ENCODE data around the gene FN3K.

FN3K gene

DNA sequence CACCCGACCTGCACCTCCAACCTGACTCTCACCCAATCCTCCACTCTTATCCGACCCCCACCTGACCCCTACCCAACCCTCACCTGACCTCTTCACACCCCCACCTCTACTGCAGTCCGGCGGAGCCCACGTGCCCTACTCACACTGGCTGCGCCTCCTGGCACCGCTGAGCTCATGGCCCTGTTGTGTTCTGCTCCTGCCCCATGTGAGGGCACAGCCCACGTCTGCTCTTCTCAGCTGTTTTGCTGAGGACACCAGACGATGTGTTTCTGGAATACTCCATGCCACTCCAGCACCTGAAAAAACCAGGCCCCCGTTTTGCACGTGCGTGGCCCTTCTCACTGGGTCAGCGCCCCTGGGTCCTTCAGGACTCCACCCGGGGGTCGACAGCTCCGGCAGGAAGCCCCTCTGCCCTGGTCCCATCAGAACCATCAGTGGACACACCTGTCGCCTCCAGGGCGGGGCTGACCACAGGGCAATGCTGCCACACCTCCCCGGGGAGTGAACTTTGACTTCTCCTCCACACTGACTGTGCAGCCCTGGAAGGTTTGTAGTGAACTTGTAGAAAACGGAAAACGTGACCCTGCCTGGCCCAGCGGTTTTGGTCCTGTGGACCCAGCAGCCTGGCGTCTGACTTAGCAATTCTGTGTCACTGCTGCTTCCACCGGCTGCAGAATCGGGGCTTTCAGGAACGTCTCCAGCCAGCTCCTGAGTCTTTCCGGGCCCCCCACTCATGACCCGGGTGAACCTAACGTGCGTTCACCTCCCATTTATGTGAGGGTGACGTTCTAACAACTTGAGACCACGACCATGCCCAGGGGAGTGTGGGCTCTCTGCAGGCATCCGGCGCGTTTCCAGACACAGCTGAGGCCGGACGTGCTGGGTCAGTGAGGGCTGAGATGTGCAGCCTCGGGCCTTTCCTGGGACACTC lies 31.2 kb upstream of the FN3K start:
- DNase-seq, result no peak

DNA sequence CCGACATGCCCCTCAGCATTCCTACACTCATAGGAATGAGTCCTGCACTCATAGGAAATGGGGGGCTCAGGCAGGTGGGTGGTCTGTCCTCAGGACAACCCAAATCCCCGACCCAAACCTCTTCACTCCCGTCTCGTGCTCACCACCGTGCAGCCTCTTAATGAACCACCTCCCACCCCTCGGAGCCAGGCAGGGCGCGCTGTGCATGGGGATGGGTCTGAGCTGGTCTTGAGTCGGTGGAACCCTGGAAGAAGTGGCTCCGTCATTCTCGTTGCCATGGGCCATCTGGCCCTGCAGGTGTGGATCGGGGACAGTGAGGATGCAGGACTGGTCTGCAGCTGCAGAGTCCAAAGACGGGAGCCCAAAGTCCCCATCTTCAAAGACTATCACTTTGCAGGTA lies 30.5 kb upstream of the FN3K start:
- no peak for DNase-seq

DNA sequence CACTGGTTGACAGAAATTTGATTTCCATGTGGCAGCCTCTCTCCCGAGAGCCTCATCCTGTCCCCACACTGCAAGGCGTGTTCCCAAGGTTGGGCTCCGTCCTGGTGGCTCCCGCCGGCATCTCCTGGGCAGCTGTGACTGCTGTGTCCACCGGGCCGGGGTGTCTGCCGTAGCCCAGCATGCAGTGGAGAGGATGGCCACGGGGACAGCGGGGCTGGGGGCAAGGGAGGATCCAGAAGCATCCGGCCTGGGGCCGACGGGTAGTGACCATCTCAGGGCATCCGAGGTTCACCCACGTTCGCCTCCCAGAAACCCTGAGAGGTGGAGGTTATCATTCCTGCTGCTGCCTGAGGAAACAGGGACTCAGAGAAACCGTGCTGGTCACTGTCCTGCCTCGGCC lies 29.7 kb upstream of the FN3K start:
- no peak for DNase-seq

DNA sequence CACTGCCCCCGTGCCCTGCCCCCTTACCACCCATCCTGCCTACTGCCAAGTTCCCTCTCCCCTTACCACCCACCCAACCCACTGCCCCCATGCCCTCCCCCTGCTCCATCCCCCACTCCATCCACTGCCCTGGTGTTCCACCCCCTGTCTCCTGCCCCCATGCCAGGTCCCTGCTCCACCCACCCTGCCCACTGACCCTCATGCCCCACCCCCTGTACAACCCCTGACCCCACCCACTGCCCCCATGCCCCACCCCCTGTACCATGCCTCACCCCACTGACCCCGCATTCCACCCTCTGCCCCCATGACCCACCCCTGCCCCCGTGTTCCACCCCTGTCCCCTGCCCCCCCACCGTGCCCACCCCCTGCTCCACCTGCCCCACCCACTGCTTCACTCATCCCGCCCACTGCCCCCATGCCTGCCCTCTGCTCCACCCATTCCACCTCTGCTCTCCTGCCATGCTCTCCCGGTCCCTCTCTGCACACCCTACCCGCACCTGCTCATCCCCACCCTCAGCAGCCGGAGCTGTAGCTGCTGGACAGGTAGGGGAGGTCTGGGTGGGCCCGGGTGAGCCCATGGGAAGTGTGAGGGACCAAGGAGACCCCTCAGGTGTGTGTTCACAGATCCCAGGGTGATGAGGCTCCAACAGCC lies 26.3 kb upstream of the FN3K start:
- DNase-seq, result no peak

DNA sequence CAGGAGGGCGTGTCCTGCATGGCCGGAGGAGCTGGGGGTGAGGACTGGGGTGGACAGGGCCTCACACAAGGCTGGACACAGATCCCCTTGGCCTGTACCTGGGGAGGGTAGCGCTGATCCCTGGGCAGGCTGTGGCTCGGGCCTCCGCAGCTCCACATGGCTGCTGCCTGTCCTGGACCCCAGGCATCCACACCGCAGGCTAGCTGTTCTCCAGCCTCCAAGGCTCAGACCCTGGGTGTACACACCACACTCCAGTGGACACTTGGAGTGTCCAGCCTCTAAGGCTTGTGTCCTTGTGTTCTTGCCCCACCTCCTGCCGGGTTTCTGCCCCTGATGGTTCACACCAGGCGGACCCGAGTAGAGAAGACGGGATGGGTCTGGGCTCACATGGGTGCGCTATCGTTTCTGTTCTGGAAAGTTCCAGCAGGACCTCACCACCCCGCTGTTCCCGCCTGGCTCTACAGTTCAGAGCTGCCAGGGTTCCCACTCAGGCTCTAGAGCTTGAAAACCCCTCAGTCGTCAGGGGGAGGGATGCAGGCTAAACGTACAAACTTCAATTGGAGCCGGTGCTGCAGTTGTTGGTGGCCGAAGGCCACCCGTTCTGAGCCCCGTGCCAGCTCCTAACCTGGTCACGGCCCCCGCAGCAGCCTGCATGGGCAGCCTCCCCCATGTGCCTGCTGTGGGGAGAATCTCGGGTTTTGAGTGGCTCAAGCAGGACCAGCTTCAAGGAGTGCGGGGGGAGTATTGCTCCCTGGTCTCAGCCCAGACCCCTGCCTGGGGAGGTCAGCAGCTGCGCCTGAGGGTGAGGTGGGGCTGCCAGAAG lies 25.5 kb upstream of the FN3K start:
- no peak for DNase-seq

DNA sequence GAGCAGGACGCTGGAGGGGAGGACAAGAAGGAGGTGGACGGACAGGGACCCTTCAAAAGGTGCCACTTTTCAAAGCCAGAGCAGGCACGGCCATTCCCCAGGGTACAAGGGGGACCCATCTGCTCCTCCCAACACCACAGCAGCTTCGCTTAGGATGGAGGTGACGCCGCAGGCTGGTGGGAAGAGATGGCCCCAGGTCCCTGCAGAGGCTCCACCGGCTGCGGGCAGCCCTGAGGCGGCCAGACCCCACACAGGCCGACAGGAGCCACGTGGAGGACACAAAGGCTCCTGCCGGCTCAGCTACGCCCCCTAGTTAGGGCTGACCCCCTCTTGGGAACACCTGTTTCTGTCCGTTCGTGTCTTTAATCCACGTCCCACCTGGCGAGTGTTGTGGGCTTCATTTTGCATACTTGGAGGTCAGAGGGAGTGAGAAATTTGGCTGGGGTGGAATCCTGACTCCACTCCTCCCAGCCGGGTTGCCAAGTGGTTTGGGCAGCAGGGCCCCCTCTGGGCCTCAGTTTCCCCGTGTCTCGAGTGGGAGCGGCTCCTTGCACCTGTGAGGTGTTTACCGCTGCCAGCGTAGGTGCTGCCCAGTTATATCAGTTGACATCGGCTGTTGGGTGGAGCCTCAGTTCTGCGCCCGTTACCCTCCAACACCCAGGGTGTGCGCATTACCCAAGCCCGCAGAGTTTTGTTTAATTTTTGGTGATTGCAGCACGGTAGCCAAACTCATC lies 24.7 kb upstream of the FN3K start:
- no peak for DNase-seq

DNA sequence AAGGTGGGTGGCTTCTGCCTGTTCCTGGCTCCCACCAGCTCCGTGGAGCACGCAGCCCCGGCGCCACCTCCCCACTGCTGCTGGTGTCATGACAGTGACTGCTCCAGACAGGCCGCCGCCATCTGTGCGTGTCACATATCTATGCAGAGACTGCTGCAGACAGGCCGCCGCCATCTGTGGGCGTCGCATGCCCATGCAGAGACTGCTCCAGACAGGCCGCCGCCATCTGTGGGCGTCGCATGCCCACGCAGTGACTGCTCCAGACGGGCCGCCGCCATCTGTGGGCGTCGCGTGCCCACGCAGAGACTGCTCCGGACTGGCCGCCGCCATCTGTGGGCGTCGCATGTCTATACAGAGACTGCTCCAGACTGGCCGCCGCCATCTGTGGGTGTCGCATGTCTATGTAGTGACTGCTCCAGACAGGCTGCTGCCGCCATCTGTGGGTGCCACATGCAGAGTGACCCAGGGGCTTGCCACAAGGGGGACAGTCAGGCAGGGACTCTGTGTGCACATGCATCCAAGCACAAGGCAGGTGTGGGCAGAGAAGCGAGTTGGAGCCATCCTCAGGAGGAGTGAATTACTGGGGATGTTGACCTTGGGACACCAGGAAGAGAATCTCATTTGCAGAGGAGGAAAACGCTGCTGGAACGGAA lies 22.2 kb upstream of the FN3K start:
- no peak for DNase-seq

DNA sequence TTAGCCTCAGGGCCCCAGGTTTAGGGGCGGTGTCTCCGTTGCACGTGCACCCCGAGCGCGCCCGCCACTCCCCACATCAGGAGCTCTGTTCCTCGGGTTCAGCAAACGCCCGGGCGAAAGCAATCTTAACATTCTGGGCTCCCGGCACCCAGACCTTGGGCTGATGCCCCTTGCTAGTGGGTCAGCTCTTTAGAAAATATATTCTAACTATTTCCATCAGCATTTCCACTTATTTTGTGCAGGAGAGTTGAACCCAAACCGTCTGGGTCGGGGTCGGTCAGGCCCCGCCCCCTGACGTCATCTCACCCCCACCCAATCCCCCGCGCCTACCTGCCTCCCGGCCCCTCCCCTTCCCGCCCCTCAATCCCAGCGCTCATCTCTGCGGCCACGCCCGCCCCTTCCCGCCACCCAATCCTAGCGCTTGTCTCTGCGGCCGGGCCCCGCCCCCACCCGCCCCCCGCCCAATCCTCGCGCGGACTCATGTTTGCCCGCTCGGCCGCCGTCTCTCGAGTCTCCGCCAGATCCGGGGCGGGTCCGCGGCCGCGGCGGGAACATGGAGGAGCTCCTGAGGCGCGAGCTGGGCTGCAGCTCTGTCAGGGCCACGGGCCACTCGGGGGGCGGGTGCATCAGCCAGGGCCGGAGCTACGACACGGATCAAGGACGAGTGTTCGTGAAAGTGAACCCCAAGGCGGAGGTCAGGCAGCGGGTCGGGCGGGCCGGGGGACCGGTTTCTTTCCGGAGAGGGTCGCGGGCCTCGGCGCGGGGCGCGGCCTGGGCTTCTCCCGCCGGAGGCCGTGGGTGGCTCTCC lies 19.0 kb upstream of the FN3K start, which contains the start of gene FN3KRP:
FN3KRP (plus strand) TSS at position 504 of the 808 bp plus-strand sequence; CDS start at position 554, 50 bp downstream.
- DNase-seq, result peak; percentile 95 to 98 (median 96)

DNA sequence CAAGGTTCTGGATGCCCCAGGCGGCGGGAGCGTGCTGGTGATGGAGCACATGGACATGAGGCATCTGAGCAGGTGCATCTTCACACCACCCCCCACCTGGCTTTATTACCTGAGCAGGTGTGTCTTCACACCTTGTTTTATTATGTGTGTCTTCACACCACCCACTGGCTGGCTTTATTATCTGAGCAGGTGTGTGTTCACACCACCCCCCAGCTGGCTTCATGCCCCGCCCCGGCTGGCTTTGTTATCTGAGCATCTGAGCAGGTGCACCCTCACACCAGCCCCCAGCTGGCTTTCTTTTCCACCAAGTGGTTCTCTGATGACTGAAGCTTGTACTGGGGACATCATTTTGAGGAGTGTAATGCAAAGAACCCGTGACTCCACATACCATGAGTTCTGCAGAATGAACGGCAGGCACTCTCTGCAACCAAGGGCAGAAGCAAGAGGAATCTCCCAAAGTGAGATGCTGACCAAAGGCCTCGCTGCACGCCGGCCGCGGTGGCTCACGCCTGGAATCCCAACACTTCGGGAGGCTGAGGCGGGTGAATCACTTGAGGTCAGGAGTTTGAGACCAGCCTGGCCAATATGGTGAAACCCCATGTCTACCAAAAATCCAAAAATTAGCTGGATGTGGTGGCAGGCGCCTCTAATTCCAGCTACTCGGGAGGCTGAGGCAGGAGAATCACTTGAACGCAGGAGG lies 16.3 kb upstream of the FN3K start:
- DNase-seq, result no peak

DNA sequence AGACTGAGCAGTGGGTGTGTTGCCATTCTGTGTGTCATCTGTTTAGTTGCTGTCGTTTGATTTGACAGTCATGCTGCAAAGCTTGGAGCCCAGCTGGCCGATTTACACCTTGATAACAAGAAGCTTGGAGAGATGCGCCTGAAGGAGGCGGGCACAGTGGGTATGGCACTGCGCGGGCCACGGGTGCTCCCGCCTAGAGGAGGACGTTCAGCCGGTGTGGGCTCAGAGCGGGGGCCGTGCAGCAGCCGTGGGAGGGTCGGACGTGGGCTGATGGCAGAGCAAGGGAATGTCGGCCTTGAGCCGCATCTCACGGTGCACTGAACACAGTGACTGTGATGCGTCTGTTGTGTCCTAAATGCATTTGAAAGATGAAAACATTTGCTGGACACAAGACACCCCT lies 15.2 kb upstream of the FN3K start:
- DNase-seq, result no peak

DNA sequence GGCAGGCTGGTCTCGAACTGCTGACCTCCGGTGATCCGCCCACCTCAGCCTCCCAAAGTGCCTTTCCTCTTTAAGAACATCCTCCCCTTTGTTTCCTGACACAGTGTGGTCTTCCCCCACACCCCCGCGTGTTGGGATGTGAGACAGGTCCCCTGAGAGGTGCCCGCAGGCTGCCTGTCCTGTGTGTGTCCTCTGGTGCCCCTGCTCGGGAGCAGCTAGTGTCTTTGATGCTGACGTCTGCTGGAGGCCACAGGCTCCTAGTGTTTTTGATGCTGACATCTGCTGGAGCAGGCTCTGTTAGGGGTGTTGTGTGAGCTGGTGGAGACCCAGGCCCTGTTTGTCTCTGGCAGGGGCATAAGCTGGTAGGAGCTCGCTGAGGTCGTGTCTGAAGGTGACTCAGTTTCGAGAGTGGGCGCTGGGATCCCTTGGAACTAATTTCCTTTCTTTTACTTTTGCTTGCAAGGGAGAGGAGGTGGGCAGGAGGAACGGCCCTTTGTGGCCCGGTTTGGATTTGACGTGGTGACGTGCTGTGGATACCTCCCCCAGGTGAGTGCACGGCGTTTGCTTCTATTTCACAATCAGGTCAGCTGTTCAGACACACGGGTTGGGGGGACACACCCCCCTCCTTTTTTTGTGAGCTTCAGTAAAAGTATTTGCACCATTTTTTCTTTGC lies 12.9 kb upstream of the FN3K start:
- no peak for DNase-seq

DNA sequence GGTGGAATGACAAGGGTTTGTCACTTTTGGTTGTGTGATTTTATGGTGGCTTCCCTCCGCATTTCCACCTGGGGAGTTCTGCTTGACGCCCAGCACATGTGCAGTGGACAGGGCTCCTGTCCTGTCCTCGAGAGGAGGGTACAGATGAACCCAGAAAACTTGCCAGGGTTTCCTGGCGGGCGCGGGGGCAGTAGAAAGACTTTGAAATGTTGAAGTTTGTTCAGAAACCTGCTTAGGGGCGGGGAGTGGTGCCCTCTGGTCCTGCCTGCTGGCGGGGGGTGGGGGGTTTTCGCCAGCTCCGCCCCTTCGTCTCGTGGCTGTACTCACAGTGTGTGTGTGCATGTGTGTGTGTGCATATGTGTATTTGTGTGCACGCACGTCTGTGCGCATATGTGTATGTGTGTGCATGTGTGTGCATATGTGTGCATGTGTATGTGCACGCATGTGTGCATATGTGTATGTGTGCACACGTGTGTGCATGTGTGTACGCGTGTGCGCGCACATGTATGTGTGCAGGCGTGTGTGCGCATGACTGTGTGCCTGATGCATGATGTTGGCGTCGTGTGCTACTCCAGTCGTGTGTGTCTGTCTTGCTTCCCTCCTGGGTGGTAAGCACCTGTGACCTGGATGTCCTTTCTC lies 12.1 kb upstream of the FN3K start:
- no peak for DNase-seq

DNA sequence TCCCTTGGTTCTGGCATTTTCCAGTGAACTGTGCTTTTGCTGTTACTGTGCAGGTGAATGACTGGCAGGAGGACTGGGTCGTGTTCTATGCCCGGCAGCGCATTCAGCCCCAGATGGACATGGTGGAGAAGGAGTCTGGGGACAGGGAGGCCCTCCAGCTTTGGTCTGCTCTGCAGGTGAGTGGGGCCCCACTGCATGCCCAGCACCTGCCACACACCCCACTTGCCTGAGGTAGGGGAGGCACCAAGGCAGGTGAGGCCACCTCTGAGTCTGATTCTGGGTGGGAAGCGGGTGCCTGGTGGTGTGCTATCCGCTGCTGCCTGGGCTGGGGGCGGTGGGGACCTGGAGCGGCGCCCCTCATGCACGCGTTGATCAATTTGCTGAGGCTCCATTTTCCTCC lies 9.0 kb upstream of the FN3K start:
- no peak for DNase-seq

DNA sequence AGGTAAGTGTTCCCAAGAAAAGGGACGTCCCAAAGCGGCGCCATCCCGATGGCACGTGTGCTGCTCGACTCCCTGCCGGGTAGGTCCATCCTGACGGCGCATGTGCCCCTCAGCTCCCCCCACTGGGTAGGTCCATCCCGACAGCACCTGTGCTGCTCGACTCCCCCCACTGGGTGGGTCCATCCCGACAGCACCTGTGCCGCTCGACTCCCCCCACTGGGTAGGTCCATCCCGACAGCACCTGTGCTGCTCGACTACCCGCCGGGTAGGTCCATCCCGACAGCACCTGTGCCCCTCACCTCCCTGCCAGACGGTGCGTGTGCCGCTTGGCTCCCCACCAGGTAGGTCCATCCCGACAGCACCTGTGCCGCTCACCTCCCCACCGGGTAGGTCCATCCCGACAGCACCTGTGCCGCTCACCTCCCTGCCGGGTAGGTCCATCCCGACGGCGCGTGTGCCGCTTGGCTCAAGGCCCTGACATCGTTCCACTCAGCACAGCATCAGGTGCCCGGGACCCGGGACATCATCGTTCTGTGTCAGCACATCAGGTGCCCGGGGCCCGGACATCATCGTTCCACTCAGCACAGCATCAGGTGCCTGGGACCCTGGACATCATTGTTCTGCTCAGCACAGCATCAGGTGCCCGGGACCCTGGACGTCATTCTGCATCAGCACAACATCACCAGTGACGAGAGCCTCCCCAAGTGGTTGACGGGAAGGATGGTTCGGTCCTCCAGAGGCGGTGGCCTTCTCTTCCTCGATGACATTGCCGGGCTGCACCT lies 5.7 kb upstream of the FN3K start:
- no peak for DNase-seq

DNA sequence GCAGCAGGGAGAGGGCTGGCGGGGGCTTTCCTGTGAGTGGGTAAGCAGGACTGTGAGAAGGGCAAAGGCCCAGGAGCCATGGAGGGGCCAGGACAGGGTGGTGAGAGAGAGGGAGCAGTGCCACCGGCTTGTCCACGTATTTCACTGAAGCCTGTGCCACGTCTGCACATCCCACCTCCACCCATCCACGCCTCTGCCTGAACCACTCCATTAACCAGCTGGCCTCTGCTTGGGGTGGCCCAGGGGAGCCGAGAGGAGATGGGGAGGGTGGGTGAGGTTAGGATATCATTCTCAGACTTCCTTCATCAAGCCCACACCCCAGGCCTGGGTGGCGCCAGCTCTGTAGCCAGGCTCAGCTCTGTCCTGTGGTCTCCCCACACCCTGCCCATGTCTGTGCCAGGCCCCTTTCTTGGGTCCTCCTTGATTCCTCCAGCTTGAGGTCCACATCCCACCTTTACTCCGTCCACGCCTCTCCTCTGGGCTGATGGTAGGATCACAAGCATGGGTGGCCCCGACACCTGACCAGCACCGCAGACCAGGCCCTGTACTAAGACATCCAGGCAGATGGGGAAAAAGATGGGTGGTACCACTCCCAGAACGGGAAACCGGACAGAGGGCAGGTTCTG lies 3.2 kb upstream of the FN3K start:
- no peak for DNase-seq

DNA sequence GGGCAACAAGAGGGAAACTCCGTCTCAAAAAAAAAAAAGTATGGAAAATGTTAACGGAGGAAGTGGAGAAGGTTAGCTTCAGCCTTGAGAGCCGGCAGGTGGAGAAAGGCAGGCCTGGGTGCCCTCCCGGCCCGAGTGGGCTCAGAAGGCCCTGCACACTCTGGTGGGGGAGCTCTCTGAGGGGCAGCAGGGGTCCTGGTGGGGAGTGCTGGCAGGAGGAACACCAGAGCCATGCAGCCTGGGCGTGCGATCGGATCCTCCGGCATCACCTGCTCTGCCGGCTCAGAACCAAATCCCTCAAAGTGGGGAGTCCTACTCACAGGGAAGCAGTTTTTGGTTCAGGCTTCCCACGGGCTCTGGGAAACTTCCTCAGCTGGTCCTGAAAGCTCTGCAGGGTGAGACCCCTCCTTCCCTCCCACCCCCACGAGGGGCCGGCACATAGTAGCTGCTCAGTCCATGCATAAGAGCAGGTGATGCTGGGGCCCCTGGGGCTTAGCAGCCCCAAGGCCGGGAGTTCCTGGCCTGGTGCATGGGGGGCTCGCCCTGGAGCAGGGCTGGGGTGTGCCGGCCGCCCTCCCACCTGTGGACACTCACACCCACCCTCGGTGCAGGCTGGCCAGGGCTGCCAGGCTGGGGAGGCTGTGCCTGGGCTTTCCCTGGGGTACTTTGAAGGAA lies 1.2 kb downstream of the FN3K start:
- no peak for DNase-seq
